H1 (cell line): ENCODE results near the gene DNTT. TPM values are rescaled to one million over a fixed set of nuclear protein-coding genes. Genes with fewer than 3 reads are reported as not detected.

Experiments used
- CTCF ChIA-PET: fragments of 300-600 bp; sonication (Branson Sonifier 250); formaldehyde crosslinking; loops from one replicate; lab custom pipeline; 2021; ENCODE audit not compliant: partially characterized antibody; lab: Charles Lee
- POLR2A ChIA-PET: fragments of 300-600 bp; sonication (Branson Sonifier 250); formaldehyde crosslinking; loops from one replicate; lab custom pipeline; 2021; ENCODE audit warnings: inconsistent platforms; ENCODE audit not compliant: partially characterized antibody; lab: Charles Lee
- DNase-seq, 2 experiments: peaks; one replicate each; pipeline versions ENCODE4 v3.0.0 to v3.0.0-alpha.2; 2010 to 2022; ENCODE audit warnings: low spot score in 2 of 2, low read depth in 1 of 2, mixed read lengths in 1 of 2
- FAIRE-seq: peaks from 2 replicates; lab custom pipeline; 2011; peaks lifted over from hg19 to GRCh38; lab: Jason Lieb, UNC
- H2AFZ ChIP-seq: 2 replicates; pipeline ENCODE4 v1.8.1; 2012; ENCODE audit warnings: low read length, inconsistent platforms
- H2AK5ac ChIP-seq: 2 replicates; pipeline ENCODE4 v1.6.1; 2013; ENCODE audit warnings: low read depth, low read length
- H2BK120ac ChIP-seq: replicated peaks from 2 replicates; pipeline ENCODE3; 2013; ENCODE audit warnings: low read depth, low read length, inconsistent platforms
- H2BK12ac ChIP-seq: 2 replicates; pipeline ENCODE4 v1.6.1; 2013; ENCODE audit warnings: low read depth, low read length
- H2BK15ac ChIP-seq: 2 replicates; pipeline ENCODE4 v1.6.1; 2013; ENCODE audit warnings: low read length
- H2BK20ac ChIP-seq: 2 replicates; pipeline ENCODE4 v1.6.1; 2013; ENCODE audit warnings: low read length
- H2BK5ac ChIP-seq: 2 replicates; pipeline ENCODE4 v1.6.1; 2013; ENCODE audit warnings: low read depth, low read length
- H3K14ac ChIP-seq: 2 replicates; pipeline ENCODE4 v1.6.1; 2013; ENCODE audit warnings: inconsistent platforms; ENCODE audit not compliant: insufficient read length
- H3K18ac ChIP-seq: 2 replicates; pipeline ENCODE4 v1.6.1; 2013; ENCODE audit warnings: low read length; ENCODE audit errors: extremely low read depth
- H3K23ac ChIP-seq: 2 replicates; pipeline ENCODE4 v1.6.1; 2013; ENCODE audit warnings: inconsistent platforms; ENCODE audit not compliant: insufficient read length
- H3K23me2 ChIP-seq: 2 replicates; pipeline ENCODE4 v1.6.1; 2013; ENCODE audit warnings: low read depth, low read length
- H3K27ac ChIP-seq: 2 replicates; pipeline ENCODE4 v1.6.1; 2011; ENCODE audit warnings: low read depth, low read length, inconsistent platforms
- H3K27me3 ChIP-seq, 4 experiments: replicated peaks in 1 of 4; 1 replicate in 1 of 4; 2 replicates in 3 of 4; pipeline versions ENCODE4 v1.6.1 to v1.8.1; 2011 to 2013; ENCODE audit warnings: low read length in 3 of 4, mild to moderate bottlenecking in 3 of 4, inconsistent platforms in 2 of 4, mixed read lengths in 2 of 4, moderate library complexity in 1 of 4; ENCODE audit not compliant: control insufficient read depth in 3 of 4, insufficient read depth in 3 of 4; ENCODE audit errors: extremely low read depth in 1 of 4
- H3K36me3 ChIP-seq, 4 experiments: 2 replicates each; pipeline versions ENCODE4 v1.6.1 to v1.8.1; 2011 to 2013; ENCODE audit warnings: mild to moderate bottlenecking in 4 of 4, low read length in 3 of 4, moderate library complexity in 2 of 4, control low read depth in 1 of 4, inconsistent platforms in 1 of 4; ENCODE audit not compliant: insufficient read depth in 4 of 4, control insufficient read depth in 2 of 4
- H3K4ac ChIP-seq: replicated peaks from 2 replicates; pipeline ENCODE3; 2013; ENCODE audit warnings: low read length, low read depth, mixed read lengths, inconsistent platforms; ENCODE audit not compliant: insufficient read length
- H3K4me1 ChIP-seq, 4 experiments: replicated peaks in 1 of 4; 1 replicate in 1 of 4; 2 replicates in 3 of 4; pipeline versions ENCODE4 v1.6.1 to v1.8.1; 2011 to 2013; ENCODE audit warnings: low read length in 3 of 4, inconsistent platforms in 2 of 4, mixed read lengths in 1 of 4; ENCODE audit not compliant: insufficient read depth in 4 of 4, control insufficient read depth in 3 of 4
- H3K4me2 ChIP-seq, 2 experiments: 2 replicates each; pipeline versions ENCODE4 v1.6.1 to v1.8.1; 2011 to 2013; ENCODE audit warnings: low read depth in 2 of 2, low read length in 2 of 2, control low read depth in 1 of 2, inconsistent platforms in 1 of 2, mild to moderate bottlenecking in 1 of 2; ENCODE audit not compliant: insufficient read depth in 1 of 2
- H3K4me3 ChIP-seq, 4 experiments: fragments of 200-600, 300-600 bp in 1 of 4; sonication (generic), shearing (Covaris generic), sonication (Bioruptor Twin) in 1 of 4; 2 replicates each; pipeline versions ENCODE4 v1.5.1 to v1.8.1; 2011 to 2016; ENCODE audit warnings: low read length in 4 of 4, low read depth in 3 of 4, control low read depth in 2 of 4, inconsistent platforms in 2 of 4, mild to moderate bottlenecking in 2 of 4, mixed read lengths in 1 of 4, moderate library complexity in 1 of 4; ENCODE audit not compliant: insufficient read depth in 2 of 4; ENCODE audit errors: extremely low read depth in 1 of 4
- H3K56ac ChIP-seq: replicated peaks from 2 replicates; pipeline ENCODE3; 2013; ENCODE audit warnings: low read depth, mild to moderate bottlenecking, mixed read lengths, low read length, inconsistent platforms; ENCODE audit not compliant: insufficient read length
- H3K79me1 ChIP-seq: 2 replicates; pipeline ENCODE4 v1.6.1; 2013; ENCODE audit warnings: low read depth, low read length, control low read depth
- H3K79me2 ChIP-seq, 2 experiments: 2 replicates each; pipeline versions ENCODE4 v1.6.1 to v1.8.1; 2012 to 2013; ENCODE audit warnings: low read length in 2 of 2, mild to moderate bottlenecking in 2 of 2, inconsistent platforms in 1 of 2; ENCODE audit not compliant: insufficient read depth in 2 of 2, control insufficient read depth in 1 of 2
- H3K9ac ChIP-seq, 4 experiments: replicated peaks in 1 of 4; 1 replicate in 1 of 4; 2 replicates in 3 of 4; pipeline versions ENCODE4 v1.6.1 to v1.8.1; 2011 to 2013; ENCODE audit warnings: low read depth in 3 of 4, low read length in 3 of 4, control low read depth in 2 of 4, mild to moderate bottlenecking in 2 of 4, moderate library complexity in 2 of 4, inconsistent platforms in 1 of 4; ENCODE audit errors: extremely low read depth in 1 of 4
- H3K9me3 ChIP-seq, 2 experiments: 2 replicates each; pipeline versions ENCODE4 v1.6.1 to v1.8.1; 2012 to 2013; ENCODE audit warnings: mild to moderate bottlenecking in 2 of 2, moderate library complexity in 2 of 2, control low read depth in 1 of 2, inconsistent platforms in 1 of 2, low read depth in 1 of 2, low read length in 1 of 2, mixed read lengths in 1 of 2; ENCODE audit not compliant: insufficient read depth in 2 of 2
- H4K20me1 ChIP-seq, 2 experiments: replicated peaks in 1 of 2; 2 replicates each; pipeline versions ENCODE3 to v1.8.1; 2011 to 2013; ENCODE audit warnings: inconsistent platforms in 2 of 2, low read length in 2 of 2, mild to moderate bottlenecking in 1 of 2; ENCODE audit not compliant: insufficient read depth in 2 of 2, control insufficient read depth in 1 of 2
- H4K5ac ChIP-seq: 2 replicates; pipeline ENCODE4 v1.6.1; 2013; ENCODE audit warnings: low read length, low read depth, mixed read lengths, inconsistent platforms; ENCODE audit not compliant: insufficient read length
- H4K8ac ChIP-seq: 2 replicates; pipeline ENCODE4 v1.8.0; 2013; ENCODE audit warnings: mild to moderate bottlenecking, moderate library complexity, low read length, inconsistent platforms; ENCODE audit not compliant: insufficient read depth; ENCODE audit errors: extremely low read depth
- H4K91ac ChIP-seq: replicated peaks from 2 replicates; pipeline ENCODE3; 2013; ENCODE audit warnings: low read length, mixed read lengths, inconsistent platforms; ENCODE audit not compliant: insufficient read length
- ASH2L ChIP-seq: fragments of 200-600, 300-600 bp; sonication (generic); IDR thresholded peaks from one replicate; pipeline ENCODE4 v1.7.1; 2017; ENCODE audit warnings: low read length
- BACH1 ChIP-seq: IDR thresholded peaks from 2 replicates; pipeline ENCODE4 v1.6.1; 2012; ENCODE audit warnings: low read length, improper control_type of control experiment
- BCL11A ChIP-seq, 2 experiments: IDR thresholded peaks; one replicate each; pipeline ENCODE4 v1.6.1; 2011; ENCODE audit warnings: low read depth in 2 of 2, low read length in 2 of 2, mild to moderate bottlenecking in 2 of 2
- CEBPB ChIP-seq: IDR thresholded peaks from 2 replicates; pipeline ENCODE4 v1.6.1; 2012; ENCODE audit warnings: low read depth, low read length
- CREB1 ChIP-seq: IDR thresholded peaks from 2 replicates; pipeline ENCODE4 v1.6.1; 2012; ENCODE audit warnings: inconsistent platforms
- EP300 ChIP-seq, 2 experiments: IDR thresholded peaks; 1 replicate in 1 of 2; 2 replicates in 1 of 2; pipeline ENCODE4 v1.6.1; 2011 to 2012; ENCODE audit warnings: low read depth in 2 of 2, low read length in 2 of 2, mild to moderate bottlenecking in 2 of 2, borderline replicate concordance in 1 of 2, inconsistent platforms in 1 of 2, moderate library complexity in 1 of 2
- GABPA ChIP-seq: IDR thresholded peaks from 2 replicates; pipeline ENCODE4 v1.6.1; 2011; ENCODE audit warnings: mild to moderate bottlenecking, low read length, moderate library complexity, borderline replicate concordance; ENCODE audit not compliant: insufficient read depth
- GTF2F1 ChIP-seq: IDR thresholded peaks from 2 replicates; pipeline ENCODE4 v1.6.1; 2012; ENCODE audit warnings: low read depth, low read length, improper control_type of control experiment, borderline replicate concordance
- RXRA ChIP-seq: IDR thresholded peaks from 2 replicates; pipeline ENCODE4 v1.6.1; 2011; ENCODE audit warnings: low read depth, mild to moderate bottlenecking, low read length, moderate library complexity; ENCODE audit not compliant: insufficient read depth
- SIX5 ChIP-seq: IDR thresholded peaks from 2 replicates; pipeline ENCODE4 v1.6.1; 2011; ENCODE audit warnings: mild to moderate bottlenecking, low read depth, low read length
- SUZ12 ChIP-seq: fragments of 200-600 bp; sonication (generic); IDR thresholded peaks from 2 replicates; pipeline ENCODE4 v1.6.1; 2012; ENCODE audit warnings: mild to moderate bottlenecking, inconsistent platforms, low read length, moderate library complexity, mixed read lengths
- TEAD4 ChIP-seq: IDR thresholded peaks from 2 replicates; pipeline ENCODE4 v1.6.1; 2012; ENCODE audit warnings: low read depth, low read length, inconsistent platforms, mixed read lengths
- ZNF274 ChIP-seq: IDR thresholded peaks from 2 replicates; pipeline ENCODE4 v1.7.0; 2012; ENCODE audit warnings: low read length, borderline replicate concordance; ENCODE audit errors: extremely low read depth
- WGBS, 2 experiments: shearing (Covaris generic) in 1 of 2; methylation state at CpG; one replicate each; pipeline versions ENCODE4 v1.1.6 to v1.1.7; 2013 to 2015; ENCODE audit warnings: low lambda C conversion rate in 2 of 2, mixed read lengths in 2 of 2, inconsistent platforms in 1 of 2, low coverage in 1 of 2, missing lambda C conversion rate in 1 of 2; ENCODE audit not compliant: insufficient replicate concordance in 2 of 2, insufficient coverage in 1 of 2, insufficient read length in 1 of 2; ENCODE audit errors: extremely low coverage in 1 of 2, missing lambda C conversion rate in 1 of 2; 5-methylcytosine and 5-hydroxymethylcytosine counted together
- polyA plus RNA-seq, 7 experiments: library from polyadenylated mRNA; depleted of rRNA in 3 of 7; stranded (reverse) in 5 of 7; unstranded in 2 of 7; fragments of >200 nt in 5 of 7; fragments of 200-250 nt in 2 of 7; gene quantifications; 1 replicate in 5 of 7; 2 replicates in 1 of 7; 4 replicates in 1 of 7; pipeline versions ENCODE4 v1.2.1 to v1.2.3, GENCODE V29; 2011 to 2013; ENCODE audit warnings: missing spikeins in 2 of 7, mixed read lengths in 2 of 7
- total RNA-seq: library from RNA; stranded (reverse); fragmentation: NEBNext Ultra II Directional; extraction: Animal tissue kit (Norgen Biotek cat#: 25700); gene quantifications from 2 replicates; pipeline ENCODE4 v1.2.1, GENCODE V29; 2021
- TF ChIP-seq, protein P1 (sequence below): IDR thresholded peaks from 2 replicates; pipeline ENCODE4 v1.6.1; 2012; ENCODE audit warnings: low read length, inconsistent platforms

The DNTT gene
- total and polyA plus RNA-seq, 2 of the 8 experiments (the other 6 are each of a cell fraction or from before 2014, with no cell fraction given): not detected

DNA sequence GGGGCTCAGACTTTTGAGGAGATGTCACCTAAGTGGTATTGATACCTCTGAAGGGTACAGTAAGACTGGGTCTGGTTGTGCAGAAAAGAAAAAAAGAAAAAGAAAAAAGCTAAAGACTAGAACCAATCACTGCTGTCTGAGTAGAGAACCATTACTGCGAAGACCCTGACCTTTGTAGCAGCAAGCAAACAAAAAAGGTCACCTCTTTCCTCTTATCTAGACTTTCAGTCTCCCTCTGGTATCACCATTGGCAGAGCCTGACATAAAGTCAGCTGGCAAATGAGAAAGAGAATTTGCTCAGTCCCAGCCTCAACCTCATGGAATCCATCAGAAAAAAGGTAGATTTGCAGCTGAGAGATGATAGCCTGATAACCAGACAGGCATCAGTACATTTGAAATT, 2.6 kb upstream of the DNTT start:
- POLR2A ChIA-PET: no interaction called here
- TF ChIP-seq CREB1: no peak
- TF ChIP-seq ZNF274: no peak
- TF ChIP-seq BACH1: no peak
- TF ChIP-seq GTF2F1: no peak
- no peak for TF ChIP-seq GABPA
- no peak for TF ChIP-seq CEBPB
- no peak for TF ChIP-seq TEAD4
- no peak for TF ChIP-seq BCL11A (IDR thresholded peaks at IDR 0.05; ENCODE audit: low read depth in 2 of 2, low read length in 2 of 2)
- TF ChIP-seq SUZ12: no peak
- TF ChIP-seq EP300 (IDR thresholded peaks at IDR 0.05; ENCODE audit: borderline replicate concordance in 1 of 2, low read depth in 2 of 2, low read length in 2 of 2): no peak
- TF ChIP-seq RXRA: no peak
- no peak for TF ChIP-seq ASH2L
- no peak for TF ChIP-seq SIX5
- TF ChIP-seq, protein P1, sequence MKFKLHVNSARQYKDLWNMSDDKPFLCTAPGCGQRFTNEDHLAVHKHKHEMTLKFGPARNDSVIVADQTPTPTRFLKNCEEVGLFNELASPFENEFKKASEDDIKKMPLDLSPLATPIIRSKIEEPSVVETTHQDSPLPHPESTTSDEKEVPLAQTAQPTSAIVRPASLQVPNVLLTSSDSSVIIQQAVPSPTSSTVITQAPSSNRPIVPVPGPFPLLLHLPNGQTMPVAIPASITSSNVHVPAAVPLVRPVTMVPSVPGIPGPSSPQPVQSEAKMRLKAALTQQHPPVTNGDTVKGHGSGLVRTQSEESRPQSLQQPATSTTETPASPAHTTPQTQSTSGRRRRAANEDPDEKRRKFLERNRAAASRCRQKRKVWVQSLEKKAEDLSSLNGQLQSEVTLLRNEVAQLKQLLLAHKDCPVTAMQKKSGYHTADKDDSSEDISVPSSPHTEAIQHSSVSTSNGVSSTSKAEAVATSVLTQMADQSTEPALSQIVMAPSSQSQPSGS: no peak

More for the DNA sequence above, 2.6 kb upstream of the DNTT start:
- Histone ChIP-seq H4K20me1 (no peaks in the 10 kb centered on the region), H2BK12ac (no peak overlapping the region), H3K23ac (no peak overlapping the region), H2AK5ac (no peak overlapping the region), H4K8ac (no peak overlapping the region), H3K4me2 (no peak overlapping the region), H4K91ac (no peak overlapping the region), H3K56ac (no peak overlapping the region), H3K9me3 (no peaks in the 10 kb centered on the region), H3K27me3 (no peaks in the 10 kb centered on the region; a peak in 2 of 7 replicates), H2BK120ac (no peak overlapping the region), H3K18ac (no peak overlapping the region), H2AFZ (peak overlapping the region; percentile 60; the same call in 1 of the 2 replicates), H2BK15ac (no peak overlapping the region), H3K4ac (no peak overlapping the region), H3K79me1 (no peaks in the 10 kb centered on the region), H3K27ac (no peak overlapping the region), H3K9ac (no peak overlapping the region), H3K14ac (no peak overlapping the region), H3K23me2 (no peaks in the 10 kb centered on the region), H3K36me3 (no peaks in the 10 kb centered on the region), H3K79me2 (no peaks in the 10 kb centered on the region), H4K5ac (no peak overlapping the region), H2BK5ac (no peak overlapping the region), H3K4me3 (no peak overlapping the region), H2BK20ac (no peak overlapping the region; the same call in 1 of the 2 replicates), H3K4me1 (no peaks in the 10 kb centered on the region)
- WGBS, 2 experiments: 77% methylated on average over 1 of the region's 1 CpG; no CpG with 5 or more reads in 1 of the 2 experiments
- CTCF ChIA-PET: interaction anchor here (0.9 to 5.2 kb wide), 8 partner anchors 9 to 289 kb away, joined by 3 to 33 read pairs (median 4); no protein-coding TSS in a partner anchor
- FAIRE-seq (no peak), DNase-seq (no peak)
